Thyroid gland (tissue), 4 donors: ENCODE data around the gene TGFBR3.

ENCODE experiments used
- CTCF ChIP-seq, 6 experiments: fragments of 200-600 bp in 3 of 6; fragments of 450-650 bp in 3 of 6; sonication (generic) in 3 of 6; IDR thresholded peaks; one replicate each; pipeline ENCODE4 v1.5.1; 2016 to 2019; ENCODE audit warnings: antibody characterized with exemption in 6 of 6, mild to moderate bottlenecking in 2 of 6, inconsistent platforms in 1 of 6, moderate library complexity in 1 of 6
- POLR2A ChIP-seq, 2 donors: fragments of 450-650 bp; IDR thresholded peaks; one replicate each; pipeline ENCODE4 v1.6.1; 2017; ENCODE audit warnings: antibody characterized with exemption in 2 of 2, mild to moderate bottlenecking in 2 of 2, moderate library complexity in 1 of 2

DNA sequence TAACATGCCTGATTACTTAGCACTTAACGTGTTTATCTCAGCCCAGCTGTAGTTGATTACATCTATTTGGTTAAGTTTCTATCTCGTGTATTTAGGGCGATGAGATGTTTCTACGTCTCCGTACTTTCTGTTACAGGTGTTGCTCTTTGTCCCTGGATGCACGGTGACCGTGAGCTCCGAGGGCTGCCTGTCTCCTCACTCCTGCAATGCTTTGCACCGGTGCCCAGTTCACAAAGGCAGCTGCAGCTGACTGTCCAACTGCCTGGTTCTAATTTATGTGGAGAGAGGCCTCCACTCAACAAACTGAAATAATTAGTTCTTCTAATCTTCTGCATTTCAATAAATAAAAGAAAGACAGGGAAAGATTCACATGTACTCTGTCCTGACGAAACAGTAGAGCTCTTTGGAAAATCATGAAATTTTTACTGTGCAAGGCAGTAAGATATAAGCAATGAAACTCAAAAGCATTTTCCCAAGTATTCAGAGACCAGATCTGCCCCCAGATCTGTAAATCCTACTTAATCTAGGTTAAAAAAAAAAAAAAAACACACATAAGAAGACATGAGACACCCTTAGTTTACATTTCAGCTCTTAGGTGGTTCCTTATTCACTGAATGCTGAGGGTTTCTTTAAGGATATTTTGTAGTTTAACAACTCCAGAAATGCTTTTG is 108.2 kb downstream of the TGFBR3 start:
- TF ChIP-seq CTCF (IDR thresholded peaks at IDR 0.05): no peak
- TF ChIP-seq POLR2A (IDR thresholded peaks at IDR 0.05): no peak
